Stimulated activated CD8-positive, alpha-beta memory T cell treated with anti-CD3 and anti-CD28 coated beads, Interleukin-7, amount 100 ng/mL, for 1 hour (primary cell): ENCODE data around the gene ASB14.

Experiments
- DNase-seq, 2 donors: peaks; one replicate each; pipeline ENCODE4 v3.0.0-alpha.2; 2020; ENCODE audit warnings: low read depth in 2 of 2

The ASB14 gene

GRCh38 chr3:57261119-57261518 is 31.4 kb downstream of the ASB14 start:
- no peak for DNase-seq

DNA sequence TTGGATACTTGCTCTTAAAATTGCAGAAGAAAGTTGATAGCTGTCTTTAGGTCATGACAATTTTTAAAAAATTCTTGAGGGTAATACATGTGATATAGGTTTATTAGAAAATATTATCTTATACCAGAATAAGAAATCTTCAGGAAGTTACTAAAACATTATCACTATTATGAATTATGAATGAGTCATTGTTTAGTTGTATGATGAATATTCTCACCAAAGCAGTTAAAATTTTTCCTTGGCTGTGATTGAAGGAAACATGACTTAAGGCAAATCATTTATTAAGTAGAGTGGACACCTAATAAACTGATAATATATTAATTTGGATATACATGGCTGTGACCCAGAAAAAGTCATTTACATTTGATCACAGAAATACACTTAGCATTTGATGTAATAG is 34.8 kb downstream of the ASB14 start:
- no peak for DNase-seq

DNA sequence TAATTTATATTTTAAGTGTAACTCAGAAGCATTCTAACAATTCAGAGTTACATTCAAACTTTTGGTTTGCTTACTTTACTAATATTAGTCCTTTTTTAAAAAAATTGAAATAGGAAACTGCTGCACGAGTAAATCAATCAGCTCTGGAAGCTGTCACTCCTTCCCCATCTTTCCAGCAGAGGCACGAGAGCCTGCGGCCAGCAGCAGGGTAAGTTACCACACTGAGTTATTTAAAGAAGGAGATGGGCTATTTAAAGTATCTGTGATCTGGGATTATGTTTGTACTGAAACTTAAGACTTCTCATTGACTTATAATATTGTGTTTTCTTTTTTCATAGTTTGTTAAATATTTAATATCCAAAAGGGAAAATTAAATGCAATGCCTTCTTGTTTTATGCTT is 35.6 kb downstream of the ASB14 start:
- no peak for DNase-seq

GRCh38 chr3:57252404-57252803 is 40.1 kb downstream of the ASB14 start:
- no peak for DNase-seq

- no peak for DNase-seq
These were observed 47.5 kb downstream of the ASB14 start for GRCh38 chr3:57244946-57245345.

DNA sequence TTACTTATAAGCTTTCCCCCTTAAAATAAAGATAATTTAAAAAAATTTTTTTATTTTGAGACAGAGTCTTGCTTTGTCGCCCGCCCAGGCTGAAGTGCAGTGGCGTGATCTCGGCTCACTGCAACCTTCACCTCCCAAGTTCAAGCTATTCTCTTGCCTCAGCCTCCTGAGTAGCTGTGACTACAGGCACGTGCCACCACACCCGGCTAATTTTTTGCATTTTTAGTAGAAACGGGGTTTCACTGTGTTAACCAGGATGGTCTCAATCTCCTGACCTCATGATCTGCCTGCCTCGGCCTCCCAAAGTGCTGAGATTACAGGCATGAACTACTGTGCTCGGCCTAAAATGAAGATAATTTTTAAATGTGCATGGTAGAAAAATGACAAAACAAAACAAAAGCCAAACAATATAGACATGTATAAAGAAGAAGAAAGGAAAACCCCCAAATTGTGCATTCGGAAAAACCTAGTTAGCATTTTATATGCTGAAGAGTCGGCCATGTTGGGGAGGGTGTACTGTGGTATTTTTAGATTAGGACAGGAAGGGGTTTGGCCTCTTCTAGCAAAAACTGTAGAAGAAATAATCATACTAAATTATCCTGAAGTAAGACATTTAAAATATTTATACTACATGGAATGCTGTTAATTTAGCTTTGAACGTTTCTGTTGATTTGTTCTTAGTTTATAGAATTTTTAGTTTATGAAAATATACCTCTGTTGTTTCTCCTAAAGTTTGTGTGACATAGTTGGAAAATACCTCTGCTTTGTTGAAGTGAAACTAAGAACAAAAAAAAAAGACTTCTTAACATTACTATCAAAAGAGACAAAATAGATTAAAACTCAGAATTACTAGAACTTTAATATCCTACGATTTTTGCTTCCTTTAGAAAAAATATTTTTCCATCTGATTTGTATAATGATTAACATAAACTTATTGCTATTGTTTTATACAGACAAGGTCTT is 57.6 kb downstream of the ASB14 start:
- no peak for DNase-seq

GRCh38 chr3:57233799-57234198 is 58.7 kb downstream of the ASB14 start:
- no peak for DNase-seq

GRCh38 chr3:57230006-57230405 is 62.5 kb downstream of the ASB14 start:
- no peak for DNase-seq

GRCh38 chr3:57227930-57228751 is 64.3 kb downstream of the ASB14 start:
- peak in 1 of 2 donors; percentile 14 for DNase-seq

- peak; percentile 68 to 74 for DNase-seq
These were observed 65.1 kb downstream of the ASB14 start, which contains the start of gene APPL1 for GRCh38 chr3:57227204-57227929. Gene APPL1, plus strand, starts transcription at chr3:57227729. Its CDS starts 155 bp downstream, at chr3:57227884.

- DNase-seq: no peak
These were observed 66.3 kb downstream of the ASB14 start for GRCh38 chr3:57226176-57226575.

DNA sequence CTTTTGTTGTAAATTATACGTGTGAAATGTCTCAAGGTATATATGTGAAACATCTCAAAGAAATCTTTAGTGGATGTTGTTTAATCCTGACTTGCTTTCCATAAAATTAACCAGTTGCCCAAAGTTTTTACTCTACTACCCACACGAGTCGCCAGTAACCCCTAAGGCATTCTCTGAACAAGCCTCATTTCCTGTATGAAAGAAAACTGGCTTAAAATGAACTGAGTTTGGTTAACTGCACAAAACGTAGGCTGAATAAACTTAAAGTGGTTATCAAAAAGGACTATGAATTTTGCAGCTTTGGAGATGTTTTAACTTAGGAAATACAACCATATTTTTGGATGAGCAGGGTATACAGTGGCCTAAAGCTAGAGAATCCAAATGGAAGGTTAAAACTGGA is 67.6 kb downstream of the ASB14 start:
- DNase-seq: no peak

DNA sequence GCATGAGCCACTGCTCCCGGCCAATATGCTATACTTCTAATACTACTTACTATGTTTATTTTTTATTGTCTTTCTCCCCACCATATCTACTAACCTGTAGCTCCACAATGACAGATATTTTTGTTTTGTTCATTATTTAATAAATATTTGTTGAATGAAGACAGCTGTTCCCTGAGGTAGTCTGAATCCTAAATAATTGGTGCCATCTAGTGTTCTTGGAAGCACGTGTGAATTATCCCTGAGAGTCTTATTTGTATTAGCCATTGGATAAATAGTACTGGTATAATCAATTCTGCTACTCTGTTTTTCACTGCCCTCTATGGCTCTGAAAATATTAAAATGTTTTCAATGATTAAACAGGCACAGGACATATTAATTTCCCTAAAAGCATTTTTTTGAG is 70.6 kb downstream of the ASB14 start:
- no peak for DNase-seq
